HG02884 (cell line): Measurements from ENCODE around the gene SYTL4.
A peak's percentile ranks its signal among the peaks of the same experiment; 100 is the strongest.
"Not testable (repeated sequence)": the region's sequence is repeated elsewhere in the genome, so short reads cannot be mapped to it uniquely, and the experiment has no call there.

Experiments used
- ATAC-seq: cut with Tn5 transposase; IDR thresholded peaks from one replicate; pipeline ENCODE4 v1.9.1; 2021; ENCODE audit warnings: mild to moderate bottlenecking, moderate library complexity; ENCODE audit not compliant: unreplicated experiment

SYTL4 gene

GRCh38 chrX:100731441-100732281 is at the start of gene SYTL4:
SYTL4 (minus strand) TSS chrX:100732121; CDS start chrX:100702037, 30,084 bp downstream.
- no peak for ATAC-seq

DNA sequence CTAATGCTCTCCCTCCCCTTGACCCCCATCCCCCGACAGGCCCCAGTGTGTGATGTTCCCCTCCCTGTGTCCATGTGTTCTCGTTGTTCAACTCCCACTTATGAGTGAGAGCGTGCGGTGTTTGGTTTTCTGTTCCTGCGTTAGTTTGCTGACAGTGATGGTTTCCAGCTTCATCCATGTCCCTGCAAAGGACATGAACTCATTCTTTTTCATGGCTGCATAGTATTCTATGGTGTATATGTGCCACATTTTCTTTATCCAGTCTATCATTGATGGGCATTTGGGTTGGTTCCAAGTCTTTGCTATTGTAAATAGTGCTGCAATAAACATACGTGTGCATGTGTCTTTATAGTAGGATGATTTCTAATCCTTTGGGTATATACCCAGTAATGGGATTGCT is 37.5 kb upstream of the SYTL4 start:
- not testable (repeated sequence) for ATAC-seq

DNA sequence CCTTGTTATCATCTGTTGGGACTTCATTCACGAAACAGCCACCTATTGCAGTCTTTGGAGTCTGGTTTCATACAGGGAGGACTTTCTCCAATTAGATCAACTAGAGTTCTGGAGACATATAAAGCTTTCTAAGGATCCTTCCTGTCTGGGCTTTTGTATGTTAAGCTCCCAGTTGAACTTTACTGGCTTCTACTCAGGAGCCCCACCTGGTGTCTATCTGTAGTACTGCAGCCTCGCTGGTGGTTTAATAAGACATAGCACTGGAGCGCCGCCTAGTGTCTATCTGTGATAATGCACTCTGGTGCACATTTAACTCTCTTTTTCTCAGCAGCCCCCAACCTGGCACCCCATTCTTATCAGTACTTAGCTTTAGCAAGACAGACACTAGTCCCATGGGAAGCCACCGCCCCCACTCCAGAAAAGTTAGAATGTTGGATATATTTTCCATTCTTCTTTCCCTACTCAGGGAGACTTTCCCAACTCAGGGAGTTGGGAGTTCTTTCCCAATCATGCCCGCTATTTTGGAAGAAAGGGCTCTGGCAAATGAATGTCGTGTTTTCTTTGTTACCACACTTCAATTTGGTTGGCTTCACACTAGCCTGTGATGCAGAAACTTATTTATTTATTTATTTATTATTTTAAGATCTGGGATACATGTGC is 36.9 kb upstream of the SYTL4 start:
- no peak for ATAC-seq

- ATAC-seq = no peak
Measured at GRCh38 chrX:100750883-100751282, 19.0 kb upstream of the SYTL4 start.

DNA sequence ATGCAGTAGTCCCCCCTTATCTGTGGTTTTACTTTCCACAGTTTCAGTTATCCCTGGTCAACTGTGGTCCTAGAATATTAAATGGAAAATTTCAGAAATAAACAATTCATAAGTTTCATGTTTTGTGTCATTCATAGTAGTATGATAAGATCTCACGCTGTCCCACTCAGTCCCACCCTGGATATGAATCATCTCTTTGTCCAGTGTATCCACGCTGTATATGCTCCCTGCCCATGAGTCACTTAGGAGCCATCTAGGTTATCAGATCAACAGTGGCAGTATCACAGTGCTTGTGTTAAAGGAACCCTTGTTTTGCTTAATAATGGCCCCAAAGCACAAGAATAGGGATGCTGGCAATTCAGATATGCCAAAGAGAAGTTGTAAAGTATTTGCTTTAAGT is 16.2 kb upstream of the SYTL4 start:
- ATAC-seq = no peak

DNA sequence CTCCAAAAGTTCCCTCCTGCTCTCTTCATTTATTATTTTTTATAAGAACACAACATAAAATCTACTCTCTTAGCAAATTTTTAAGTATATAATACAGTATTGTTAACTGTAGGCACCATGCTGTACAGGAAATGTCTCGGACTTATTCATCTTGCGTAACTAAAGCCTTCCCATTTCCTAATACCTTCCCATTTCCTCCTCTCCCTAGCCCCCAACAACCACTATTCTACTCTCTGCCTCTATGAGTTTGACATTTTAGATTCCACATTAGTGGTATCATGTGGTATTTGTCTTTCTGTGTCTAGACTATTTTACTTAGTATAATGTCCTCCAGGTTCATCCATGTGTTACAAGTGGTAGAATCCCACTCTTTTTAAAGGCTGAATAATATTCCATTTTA is 15.8 kb upstream of the SYTL4 start:
- ATAC-seq = no peak

GRCh38 chrX:100747090-100747489 is 15.2 kb upstream of the SYTL4 start:
- no peak for ATAC-seq

DNA sequence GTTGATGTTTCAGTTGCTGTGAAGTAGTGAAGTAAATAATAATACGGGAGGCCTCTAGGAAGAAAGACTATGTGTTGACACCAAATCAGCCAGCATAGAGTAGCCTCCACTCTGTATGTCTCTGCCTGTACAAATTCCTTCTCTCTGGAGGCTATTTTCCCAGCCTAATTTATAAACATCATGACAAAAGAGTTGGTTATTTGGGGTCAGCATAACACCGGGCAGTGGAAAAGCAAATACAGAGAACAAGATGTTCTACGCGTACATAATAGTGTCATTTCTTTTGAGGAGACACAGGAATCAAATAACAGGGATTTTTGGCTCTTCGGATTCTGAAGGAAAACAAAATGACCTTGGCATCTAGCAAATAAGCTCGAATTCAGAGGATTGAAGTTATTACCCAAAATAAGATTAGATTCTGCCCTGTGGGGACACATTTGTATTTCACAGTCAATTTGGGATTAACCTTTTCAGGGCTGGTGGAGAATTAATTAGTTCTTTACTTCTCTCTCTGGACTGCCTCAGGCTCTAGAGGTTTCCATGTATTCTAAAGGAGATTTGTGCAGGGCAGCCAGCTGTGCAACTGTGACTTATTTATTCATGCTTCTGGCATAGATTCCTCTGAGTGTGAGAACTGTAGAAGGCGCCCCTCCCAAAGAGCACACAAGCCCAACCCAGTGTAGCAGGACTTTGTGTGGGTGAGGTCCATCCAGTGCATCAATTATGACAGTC is 14.1 kb upstream of the SYTL4 start:
- no peak for ATAC-seq

DNA sequence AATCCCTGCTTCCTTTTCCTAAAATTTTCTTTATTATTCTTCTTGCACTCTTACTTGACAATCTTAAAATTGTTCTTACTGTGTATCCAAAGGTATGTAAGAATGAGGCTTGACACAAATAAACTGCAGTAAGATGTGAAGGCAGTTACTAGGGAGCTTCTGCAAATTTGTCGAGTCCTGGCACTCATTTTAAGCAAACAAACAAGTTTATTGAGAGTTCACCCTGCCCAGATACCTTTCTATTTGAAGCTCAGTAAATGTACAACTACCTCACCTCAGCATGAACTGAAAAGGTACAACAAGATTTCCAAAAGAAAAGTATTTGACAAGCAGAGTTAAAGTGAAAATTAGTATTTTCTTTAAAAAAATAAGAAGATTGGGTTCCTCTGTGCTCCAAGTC is 13.3 kb upstream of the SYTL4 start:
- no peak for ATAC-seq

- no peak for ATAC-seq
Measured at GRCh38 chrX:100743009-100743607, 11.2 kb upstream of the SYTL4 start.

DNA sequence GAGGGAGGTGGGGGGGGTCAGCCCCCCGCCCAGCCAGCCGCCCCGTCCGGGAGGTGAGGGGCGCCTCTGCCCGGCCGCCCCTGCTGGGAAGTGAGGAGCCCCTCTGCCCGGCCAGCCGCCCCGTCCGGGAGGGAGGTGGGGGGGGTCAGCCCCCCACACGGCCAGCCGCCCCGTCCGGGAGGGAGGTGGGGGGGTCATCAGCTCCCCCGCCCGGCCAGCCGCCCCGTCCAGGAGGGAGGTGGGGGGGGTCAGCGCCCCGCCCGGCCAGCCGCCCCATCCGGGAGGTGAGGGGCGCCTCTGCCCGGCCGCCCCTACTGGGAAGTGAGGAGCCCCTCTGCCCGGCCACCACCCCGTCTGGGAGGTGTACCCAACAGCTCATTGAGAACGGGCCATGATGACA is 7.9 kb downstream of the SYTL4 start:
- ATAC-seq = not testable (repeated sequence)

DNA sequence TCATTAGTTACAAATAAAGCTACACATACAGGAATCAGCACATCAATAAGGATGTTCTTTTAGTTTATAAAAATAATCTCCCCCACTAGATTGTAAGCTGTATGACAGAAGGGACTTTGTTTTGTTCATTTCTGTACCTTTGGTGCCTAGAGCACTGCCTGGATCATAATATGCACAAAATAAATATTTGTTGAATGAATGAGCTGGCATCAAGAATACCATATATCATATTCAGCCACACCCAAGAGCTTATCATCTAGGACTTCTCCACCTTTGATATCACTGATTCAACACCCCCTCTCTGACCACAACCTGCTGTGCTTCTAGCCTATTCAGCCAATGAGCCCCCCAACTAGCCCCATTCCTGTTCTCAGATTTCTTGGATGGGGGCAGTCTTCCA is 10.6 kb downstream of the SYTL4 start:
- no peak for ATAC-seq

DNA sequence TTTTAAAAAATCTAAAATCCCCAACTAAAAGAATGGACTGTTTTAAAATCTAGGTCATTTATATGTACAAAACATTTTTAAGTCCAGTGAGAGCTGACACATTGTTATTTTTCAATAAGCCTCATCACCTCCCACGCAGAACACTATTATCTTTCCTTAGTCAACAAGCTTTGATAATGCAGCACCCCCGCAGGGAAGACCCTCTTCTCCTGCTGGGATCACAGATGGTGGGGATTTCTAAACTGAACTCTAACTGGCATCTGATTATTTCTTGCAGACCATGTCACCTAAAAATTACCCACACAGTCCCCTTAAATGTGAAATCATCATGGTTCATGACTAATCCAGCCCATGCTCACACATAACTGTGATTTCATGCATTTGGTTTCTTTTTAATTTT is 11.6 kb downstream of the SYTL4 start:
- ATAC-seq = no peak

GRCh38 chrX:100719139-100719538 is 12.8 kb downstream of the SYTL4 start:
- ATAC-seq = no peak

GRCh38 chrX:100717363-100717762 is 14.6 kb downstream of the SYTL4 start:
- ATAC-seq = no peak

DNA sequence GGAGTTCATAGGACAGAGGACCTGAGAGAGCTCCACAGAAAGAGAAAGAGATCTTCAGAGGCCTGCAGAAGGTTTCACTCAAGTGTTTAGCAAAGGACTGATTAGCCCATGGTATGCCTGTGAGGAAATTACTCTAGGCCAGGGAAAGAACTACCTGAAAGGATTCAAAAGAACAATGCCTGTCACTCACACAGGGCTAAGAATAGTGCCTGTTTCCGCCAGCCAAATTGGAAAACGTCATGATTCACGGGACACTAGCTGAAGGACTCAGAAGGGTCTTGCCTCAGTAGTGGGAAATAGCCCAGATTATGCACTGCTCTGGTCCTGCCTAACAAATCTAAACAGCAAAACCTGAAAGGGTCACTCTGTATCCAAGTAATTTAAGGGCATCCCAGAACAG is 21.1 kb downstream of the SYTL4 start:
- ATAC-seq = no peak

GRCh38 chrX:100704581-100705203 is 27.2 kb downstream of the SYTL4 start:
- no peak for ATAC-seq

DNA sequence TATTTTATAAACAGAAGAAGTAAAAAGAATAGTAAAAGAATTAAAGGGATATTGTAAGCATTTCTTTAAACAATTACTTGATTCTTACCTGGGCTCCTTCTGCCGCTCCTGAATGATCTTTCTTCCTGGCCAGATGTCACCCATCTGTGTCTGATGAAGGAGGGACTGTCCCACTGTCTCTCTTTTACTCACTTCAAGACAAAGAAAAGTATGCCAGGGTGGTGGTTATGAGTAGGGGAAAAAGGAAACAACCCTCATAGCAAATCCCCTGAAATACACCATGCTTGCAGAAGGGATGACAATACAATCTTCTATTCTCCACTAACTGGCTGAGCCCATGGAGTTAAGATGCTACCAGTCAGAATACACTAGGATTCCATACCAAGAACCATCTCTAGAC is 31.1 kb downstream of the SYTL4 start:
- peak; percentile 77 for ATAC-seq

- no peak for ATAC-seq
Measured at GRCh38 chrX:100698551-100698950, 33.4 kb downstream of the SYTL4 start.

- ATAC-seq = no peak
Measured at GRCh38 chrX:100696699-100697351, 35.1 kb downstream of the SYTL4 start.
